Islet precursor cell (in vitro differentiated cells): ENCODE results near the gene PSME3IP1.

Experiments used
- DNase-seq: peaks from one replicate; pipeline ENCODE4 v3.0.0-alpha.2; 2018

PSME3IP1 gene

GRCh38 chr16:57166951-57167350 lies 18.9 kb downstream of the PSME3IP1 start:
- no peak for DNase-seq

DNA sequence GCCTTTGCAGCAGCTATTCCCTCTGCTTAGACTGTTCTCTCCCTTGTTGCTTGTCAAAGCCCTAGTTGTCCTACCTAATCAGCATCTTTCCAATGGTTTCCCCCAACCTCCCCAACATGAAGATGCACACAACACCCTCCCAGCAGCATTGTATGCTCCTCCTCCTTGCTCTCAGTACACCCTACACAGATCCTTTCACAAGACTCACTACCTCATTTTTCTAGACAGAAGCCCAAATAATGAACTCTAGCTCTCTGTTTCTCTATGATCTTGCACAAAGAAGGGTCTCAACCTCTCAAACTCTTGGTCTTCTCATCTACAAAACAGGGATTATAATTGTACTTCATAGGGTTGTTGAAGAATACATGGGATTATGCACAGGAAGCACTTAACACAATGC lies 19.4 kb downstream of the PSME3IP1 start:
- no peak for DNase-seq

GRCh38 chr16:57165938-57166337 lies 19.9 kb downstream of the PSME3IP1 start:
- no peak for DNase-seq

DNA sequence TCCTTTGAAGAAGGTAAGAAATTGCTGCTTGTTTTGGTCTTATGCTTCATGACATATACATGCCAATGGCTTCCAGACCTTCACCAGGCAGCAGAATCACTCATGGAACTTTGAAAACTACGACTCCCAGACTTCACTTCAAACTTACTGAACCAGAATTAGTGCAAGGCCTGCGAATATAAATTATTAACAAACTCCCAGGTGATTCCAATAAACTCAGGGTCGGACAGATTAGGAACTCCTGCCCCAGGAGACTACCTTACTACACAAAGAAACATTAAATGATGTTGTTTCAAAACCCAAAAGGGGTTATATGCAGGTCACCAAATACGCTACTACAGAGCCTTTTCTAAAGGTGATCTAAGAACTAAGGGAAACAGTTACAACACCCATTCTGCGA lies 20.4 kb downstream of the PSME3IP1 start:
- DNase-seq: no peak

DNA sequence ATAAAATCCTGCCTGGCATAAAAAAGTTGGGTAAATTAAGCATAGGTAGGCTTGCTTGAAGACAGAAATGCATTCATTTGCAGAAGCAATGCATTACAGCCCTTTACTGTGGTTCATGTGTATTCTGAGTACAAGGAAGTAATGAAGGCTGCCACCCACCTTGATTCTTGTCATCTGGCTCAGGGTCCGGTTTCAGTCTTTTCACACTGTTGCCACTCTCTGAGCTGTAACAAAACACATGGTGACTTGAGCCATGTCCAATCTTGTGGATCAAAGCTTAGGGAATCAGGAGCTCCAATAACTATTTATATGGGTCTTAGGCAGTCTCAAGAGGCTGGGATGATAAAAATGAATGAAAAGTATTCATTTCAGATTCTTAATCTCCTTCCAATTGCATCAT lies 22.0 kb downstream of the PSME3IP1 start:
- DNase-seq: no peak

DNA sequence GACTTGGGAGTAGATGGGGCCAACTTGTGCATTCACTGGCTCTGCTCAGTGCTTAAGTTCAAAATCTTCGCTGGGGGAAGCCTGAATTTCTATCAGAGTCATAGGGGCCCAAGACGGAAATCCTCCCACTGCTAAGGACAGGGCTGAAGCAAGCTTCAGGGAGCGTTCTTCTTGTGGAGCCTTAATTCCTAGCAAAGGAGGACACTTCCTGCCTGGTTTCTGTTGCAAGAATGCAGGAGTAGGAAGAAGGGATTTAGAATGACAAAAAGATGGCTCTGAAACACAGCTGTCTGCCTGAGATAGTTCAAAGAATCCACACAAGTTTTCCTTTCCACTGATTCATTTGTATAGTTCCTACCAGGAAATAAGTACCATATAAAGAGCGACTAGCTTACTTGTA lies 26.4 kb downstream of the PSME3IP1 start:
- no peak for DNase-seq

DNA sequence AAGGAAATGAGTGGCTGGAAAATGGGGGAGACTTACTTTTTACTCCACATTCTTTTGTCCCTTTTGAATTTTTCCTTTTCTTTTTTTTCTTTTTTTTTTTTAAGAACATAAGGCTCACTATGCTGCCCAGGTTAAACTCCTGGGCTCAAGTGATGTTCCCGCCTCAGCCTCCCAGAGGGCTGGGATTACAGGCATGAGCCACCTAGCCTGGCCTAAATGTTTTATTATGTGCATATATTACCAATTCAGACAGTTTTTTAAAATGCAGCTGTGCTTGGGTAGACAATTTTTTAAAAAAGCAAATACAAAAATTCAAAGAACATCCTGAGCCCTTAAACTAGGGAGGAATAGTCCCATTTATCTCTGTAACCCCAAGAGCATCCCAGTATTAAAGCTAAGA lies 28.3 kb downstream of the PSME3IP1 start:
- DNase-seq: no peak

DNA sequence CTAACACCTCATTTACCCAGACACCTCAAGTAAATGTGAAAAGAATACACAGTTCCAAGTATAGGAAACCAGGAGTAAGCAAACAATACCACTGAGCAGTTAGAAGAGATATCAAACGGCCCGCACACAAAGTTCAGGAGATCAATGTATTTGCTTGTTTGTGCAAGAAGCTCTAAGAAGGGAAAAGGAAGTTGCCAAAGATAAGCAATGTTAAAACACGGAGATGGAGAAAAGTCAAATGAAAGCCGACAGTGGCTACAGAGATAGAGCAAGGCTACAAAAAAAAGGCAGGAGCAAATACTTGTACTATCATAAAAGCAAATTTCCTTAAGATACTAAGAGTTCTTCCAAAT lies 29.5 kb downstream of the PSME3IP1 start:
- no peak for DNase-seq

GRCh38 chr16:57155702-57156350 lies 30.0 kb downstream of the PSME3IP1 start:
- DNase-seq: no peak

- DNase-seq: no peak
Measured at GRCh38 chr16:57153841-57154240, 32.0 kb downstream of the PSME3IP1 start.

GRCh38 chr16:57152096-57153093 lies 33.4 kb downstream of the PSME3IP1 start:
- no peak for DNase-seq

DNA sequence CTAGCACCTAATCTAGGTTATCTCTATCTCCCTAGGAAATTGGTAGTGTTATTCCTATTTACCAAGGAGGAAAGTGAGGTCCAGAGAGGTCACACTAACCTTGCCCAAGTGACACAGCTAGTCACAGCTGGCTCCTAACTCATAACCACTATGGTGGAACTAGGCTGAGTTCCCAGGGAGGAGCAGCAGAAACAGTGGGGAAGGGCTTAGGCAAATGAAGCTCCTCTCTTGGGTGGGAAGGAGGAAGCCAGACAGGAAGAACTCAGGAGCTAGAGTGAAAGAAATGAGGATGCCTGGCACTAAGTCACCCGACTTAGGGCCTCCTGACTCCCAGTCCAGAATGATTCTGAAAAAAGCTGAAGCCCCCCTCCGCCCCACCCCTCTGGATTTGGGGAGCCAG lies 34.5 kb downstream of the PSME3IP1 start:
- no peak for DNase-seq

DNA sequence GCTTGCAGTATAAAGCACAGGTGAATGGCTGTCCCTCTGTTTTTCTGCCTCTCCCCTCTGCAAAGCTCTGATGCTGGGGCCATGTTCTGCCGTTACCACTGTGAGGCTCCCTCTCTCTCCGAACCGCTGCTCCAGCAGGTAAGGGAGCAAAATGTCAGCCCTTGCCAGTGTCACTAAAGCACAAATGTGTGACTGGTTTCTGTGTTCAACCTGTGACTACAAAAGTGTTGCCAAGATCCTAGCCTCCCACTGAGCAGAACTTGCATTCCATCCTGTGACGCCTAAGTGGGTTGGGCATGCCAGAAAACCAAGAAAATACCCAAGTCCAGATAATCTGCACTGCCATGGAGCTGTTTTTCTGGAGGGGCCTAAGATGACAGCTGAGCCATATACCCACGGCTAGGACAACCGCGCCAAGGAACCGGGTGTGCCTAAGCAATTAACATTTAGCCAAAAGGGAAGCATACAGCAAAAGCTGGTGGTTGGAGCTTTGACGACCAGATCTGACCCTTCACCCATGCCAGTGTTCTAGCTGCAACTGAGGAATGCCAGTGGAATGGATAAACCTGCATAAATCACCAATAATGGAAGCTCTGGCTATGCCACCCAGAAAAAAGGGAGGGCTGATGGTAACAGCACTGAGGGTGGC lies 35.0 kb downstream of the PSME3IP1 start:
- DNase-seq: no peak

- DNase-seq: no peak
Measured at GRCh38 chr16:57149391-57149790, 36.4 kb downstream of the PSME3IP1 start.

DNA sequence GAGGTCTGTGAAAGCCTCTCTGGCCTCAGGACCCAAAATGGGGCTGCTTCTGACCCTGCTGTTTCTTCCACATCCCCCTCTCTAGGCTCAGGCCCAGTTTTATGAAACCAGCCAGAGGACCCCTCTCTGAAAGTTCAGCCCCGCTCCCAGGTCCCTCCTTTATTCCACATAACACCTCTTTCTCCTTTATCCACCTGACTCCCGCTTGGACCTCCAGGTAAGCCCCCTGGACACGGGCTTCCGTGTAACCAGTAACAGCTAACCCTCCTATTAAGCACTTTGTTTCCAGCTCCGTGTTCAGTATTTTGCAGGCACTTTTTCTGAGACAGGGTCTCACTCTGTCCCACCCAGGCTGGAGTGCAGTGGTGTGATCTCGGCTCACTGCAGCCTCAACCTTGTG lies 37.4 kb downstream of the PSME3IP1 start:
- DNase-seq: peak; percentile 33

DNA sequence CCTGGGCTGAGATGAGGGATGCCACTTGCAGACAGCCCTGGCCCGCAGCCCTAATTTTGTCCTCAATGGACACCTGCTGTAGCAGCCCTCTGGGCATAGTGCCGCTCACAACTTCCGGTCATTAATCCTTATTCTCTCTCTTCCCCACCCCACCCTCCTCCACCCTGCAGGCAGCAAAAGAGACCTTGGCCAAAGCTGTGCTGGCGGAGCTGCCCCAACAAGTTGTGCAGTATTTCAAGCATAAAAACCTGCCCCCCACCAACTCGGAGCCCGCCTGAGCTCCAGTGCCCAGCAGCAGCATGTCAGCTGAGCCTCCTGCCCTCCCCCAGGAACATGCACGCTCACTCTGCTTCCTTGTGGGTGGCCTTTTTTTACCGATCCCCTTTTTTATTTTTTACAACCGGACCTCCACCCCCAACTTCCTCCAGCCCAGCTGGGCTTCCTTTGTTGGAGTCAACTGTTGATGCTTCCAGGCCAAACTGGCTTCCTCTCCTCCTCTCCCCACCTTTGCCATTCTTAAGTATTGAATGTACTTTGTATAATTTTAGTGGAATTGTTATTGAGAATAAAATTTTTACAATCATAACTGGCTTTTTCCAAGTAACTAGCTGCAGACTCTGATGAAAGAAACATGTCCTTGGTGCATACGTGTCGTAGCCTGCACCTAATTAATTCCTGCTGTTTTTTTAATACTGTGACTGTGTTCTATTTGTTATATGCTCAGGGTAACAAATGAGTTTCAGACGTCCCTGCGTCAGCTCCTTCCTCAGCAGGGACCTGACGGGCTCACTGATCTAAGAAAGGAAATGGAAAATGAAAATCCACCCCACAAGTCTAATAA lies 38.2 kb downstream of the PSME3IP1 start:
- peak; percentile 42 for DNase-seq

DNA sequence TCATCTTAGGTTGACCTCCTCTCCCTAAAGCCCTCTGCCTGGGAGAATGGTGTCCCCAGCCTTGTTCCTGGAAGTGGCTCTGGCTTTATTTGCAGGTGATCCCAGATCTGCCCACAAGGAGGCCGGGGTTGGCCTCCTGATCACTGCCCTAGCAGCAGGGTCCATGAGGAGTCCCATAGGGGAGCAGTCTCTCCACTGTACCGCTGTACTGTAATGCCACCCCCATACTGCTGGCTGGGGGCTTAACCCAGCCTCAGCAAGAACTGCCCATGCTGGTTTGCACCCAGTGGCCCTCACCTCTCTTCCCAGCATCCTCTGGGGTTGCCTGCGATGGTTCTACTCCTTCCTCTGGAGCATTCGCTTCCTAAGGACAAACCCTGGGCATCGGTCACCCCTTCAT lies 39.1 kb downstream of the PSME3IP1 start:
- DNase-seq: peak; percentile 73

DNA sequence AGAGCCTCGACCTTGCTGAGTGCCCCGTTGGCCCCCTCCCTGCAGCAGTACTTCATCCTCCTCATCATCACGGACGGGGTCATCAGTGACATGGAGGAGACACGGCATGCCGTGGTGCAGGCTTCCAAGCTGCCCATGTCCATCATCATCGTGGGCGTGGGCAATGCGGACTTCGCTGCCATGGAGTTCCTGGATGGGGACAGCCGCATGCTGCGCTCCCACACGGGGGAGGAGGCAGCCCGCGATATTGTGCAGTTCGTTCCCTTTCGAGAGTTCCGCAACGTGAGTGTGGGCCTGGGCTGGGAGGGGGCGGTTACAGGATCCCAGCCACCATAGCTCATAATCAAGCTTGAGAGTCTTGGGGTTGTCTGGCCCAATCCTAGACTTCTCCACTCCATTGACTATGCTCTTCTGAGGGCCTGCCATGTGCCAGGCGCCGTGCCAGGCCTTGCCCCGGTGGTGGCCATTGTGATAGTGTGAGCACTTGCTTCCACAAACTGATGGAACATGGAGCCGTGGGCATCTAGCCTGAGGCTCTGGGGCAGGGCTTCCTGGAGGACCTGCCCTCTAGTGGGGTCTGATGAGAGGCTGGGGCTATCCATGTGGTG lies 39.7 kb downstream of the PSME3IP1 start:
- peak; percentile 46 for DNase-seq

- peak; percentile 50 for DNase-seq
Measured at GRCh38 chr16:57145046-57146021, 40.5 kb downstream of the PSME3IP1 start.

DNA sequence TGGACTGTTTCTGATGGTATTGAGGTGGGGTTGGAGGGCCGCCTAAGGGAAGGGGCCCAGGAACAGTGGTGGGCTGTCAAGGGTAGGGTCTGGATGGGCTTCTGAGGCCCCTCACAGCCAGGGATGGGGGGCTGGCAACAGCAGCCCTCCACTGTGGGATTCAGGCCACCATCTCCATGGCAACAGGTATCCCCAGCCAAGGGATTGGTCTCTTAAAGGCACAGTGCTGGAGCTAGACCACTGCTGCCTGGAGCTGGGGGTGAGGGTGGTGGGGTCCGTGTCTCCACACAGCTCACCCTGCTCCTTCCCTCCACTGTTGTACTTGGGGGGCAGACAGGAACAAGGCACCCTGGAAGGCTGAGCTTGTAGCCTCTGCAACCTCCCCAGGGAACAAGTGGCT lies 41.8 kb downstream of the PSME3IP1 start:
- peak; percentile 29 for DNase-seq
